GM19438 (cell line): ENCODE data around the gene KCNK10.

Experiments
- ATAC-seq: cut with Tn5 transposase; IDR thresholded peaks from one replicate; pipeline ENCODE4 v1.9.1; 2021; ENCODE audit warnings: low read depth; ENCODE audit not compliant: unreplicated experiment

KCNK10 gene

GRCh38 chr14:88189417-88190191, 133.5 kb downstream of the KCNK10 start:
- peak; percentile 87 for ATAC-seq

- peak; percentile 63 for ATAC-seq
These were observed 134.2 kb downstream of the KCNK10 start for GRCh38 chr14:88188745-88189416.

DNA sequence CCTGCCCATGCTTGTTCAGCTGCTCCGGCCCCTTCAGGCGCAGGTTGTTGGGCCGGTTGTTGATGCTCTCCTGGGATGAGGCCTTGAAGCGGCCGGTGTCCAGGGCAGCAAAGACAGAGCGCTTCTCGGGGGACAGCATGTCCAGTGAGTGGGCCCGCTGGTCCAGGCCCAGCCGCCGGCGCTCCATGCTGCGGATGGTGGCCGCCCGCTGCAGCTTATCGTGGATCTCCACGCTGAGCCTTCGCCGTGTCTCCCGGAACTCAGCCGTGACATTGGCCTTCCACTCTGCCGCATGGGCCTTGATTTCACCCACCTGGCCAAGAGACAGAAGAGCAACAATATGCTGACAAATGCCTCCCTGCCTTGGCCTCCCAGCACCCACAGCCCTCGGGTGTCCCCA, 137.2 kb downstream of the KCNK10 start:
- no peak for ATAC-seq

GRCh38 chr14:88184956-88185355, 138.1 kb downstream of the KCNK10 start:
- no peak for ATAC-seq

DNA sequence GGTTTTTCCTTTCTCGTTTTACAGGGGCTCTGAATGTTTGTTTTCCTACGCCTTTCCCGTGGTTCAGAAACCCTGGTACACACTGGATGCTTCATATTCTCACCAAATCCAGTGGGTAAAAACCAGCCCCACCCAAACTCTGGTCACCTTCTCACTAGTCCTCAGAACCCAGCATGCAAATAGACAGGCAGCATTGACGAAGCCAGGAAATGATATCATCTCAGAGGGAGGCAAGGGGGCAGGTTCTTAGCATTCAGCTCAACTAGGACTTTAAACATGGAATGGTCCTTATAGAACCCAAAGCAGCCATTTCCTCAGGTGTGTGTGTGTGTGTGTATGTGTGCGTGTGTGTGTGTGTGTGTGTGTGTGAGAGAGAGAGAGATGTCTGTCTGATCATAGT, 142.0 kb downstream of the KCNK10 start:
- ATAC-seq: no peak

DNA sequence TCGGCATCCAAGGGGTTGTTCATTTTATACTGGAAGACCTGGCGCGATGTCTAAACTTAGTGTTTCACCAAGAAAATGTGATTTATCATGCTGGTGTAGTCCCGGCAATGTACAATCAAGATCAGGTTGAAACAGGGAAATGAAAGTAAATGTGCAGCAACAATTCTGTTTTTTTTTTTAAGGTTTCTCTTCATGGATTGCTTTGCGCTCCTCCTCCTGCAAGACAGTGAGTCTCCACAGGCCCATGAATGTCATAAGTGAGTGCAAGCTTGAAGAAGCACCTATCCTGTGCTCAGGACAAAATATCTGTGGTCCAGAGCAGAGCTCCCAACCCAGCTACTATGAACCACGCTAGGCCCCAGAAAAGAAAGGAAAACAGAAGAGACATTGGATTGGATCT, 143.4 kb downstream of the KCNK10 start:
- no peak for ATAC-seq

DNA sequence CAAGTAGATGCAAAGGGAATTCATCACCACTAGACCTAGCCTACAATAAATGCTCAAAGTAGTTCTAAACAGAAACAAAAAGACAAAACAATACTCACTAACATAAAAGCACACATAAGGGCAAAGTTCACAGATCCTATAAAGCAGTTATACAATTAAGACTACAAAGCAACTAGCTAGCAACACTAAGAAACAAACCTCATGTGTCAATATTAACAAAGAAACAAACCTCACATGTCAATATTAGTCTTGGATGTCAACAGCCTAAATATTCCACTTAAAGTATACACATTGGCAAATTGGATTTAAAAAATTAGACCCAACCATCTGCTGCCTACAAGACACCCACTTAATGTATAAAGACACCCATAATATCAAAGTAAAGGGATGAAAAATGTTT, 152.7 kb downstream of the KCNK10 start:
- ATAC-seq: no peak

GRCh38 chr14:88168498-88169165, 154.4 kb downstream of the KCNK10 start:
- peak; percentile 83 for ATAC-seq

GRCh38 chr14:88168025-88168424, 155.0 kb downstream of the KCNK10 start:
- no peak for ATAC-seq

DNA sequence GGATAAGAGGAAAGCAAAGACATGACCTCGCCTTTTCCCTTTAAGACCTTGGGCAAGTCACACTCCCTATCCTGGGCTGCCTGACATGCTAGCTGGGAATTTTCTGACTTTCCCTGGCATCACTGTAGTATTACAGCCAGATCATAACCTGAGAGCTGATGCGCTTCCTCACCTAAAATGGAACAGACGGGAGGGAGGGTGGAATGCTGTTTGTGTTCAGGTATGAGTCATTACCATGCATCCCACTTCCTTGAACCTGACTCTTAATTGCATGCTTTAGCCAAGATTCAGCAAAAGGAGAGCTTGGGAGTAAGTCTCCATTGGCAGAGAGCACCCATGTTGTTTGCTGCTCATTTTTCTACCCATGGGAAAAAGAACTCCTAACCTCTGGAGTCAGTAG, 156.5 kb downstream of the KCNK10 start:
- ATAC-seq: no peak

GRCh38 chr14:88164906-88165534, 158.0 kb downstream of the KCNK10 start:
- ATAC-seq: no peak

DNA sequence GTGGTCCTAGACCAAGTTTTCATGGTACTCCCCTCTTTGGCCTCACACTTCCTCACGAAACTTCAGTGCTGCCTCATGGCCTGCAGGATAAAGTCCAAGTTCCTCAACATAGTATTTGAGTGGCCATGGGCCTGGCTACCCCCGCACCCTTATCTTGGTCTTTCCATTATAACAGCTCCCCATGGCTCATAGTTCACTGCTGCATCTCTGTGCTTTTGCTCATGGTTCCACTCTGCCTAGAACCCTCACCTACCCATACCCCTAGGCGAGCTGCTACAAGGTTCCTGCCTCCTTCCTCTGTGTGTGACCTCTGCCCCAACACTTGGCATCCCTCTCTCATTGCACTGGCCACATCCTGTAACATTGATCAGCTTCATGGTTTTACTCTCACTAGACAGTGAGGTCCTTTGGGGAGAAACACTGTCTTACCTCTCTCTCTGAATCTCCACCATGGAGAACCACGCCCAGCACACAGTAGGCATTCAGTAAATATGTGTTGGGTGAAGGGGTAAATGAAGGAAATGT, 159.3 kb downstream of the KCNK10 start:
- no peak for ATAC-seq

- no peak for ATAC-seq
These were observed 166.9 kb downstream of the KCNK10 start for GRCh38 chr14:88156127-88156526.

DNA sequence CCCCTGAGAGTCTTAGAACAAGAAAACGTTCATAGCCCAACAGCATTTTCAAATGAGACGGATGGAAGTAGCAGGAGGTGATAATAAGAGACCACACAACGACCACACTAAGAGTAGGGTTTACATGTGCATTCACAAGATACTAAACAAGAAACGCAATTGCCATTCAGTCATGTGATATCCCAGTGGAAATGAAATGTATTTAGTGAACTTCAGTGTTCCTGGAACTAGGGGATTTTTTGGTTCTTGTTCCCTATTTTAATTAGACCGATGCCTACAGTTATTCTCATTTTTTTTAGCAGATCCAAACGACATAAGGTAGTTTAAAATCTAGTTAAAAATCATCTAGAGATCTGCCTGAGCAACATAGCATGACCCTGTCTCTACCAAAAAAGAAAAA, 168.1 kb downstream of the KCNK10 start:
- no peak for ATAC-seq

DNA sequence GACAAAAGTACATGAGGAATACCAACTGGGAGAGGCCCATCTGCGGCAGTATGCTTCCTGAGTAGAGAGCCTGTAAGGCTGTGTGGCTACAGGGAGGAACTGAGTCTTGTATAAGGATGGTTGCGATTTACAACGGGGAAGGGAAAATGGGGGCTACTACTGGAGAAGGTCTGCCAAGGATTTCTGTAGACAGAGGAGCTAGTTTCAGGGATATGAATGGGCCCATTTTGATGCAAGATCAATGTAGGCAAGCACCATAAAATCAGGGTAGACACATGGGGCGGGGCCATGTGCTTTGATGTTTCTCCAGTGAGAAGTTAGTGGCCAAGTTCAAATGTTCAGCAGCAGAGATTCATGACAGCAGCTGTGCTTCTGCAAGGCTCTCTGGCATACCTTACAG, 168.7 kb downstream of the KCNK10 start:
- ATAC-seq: no peak

- no peak for ATAC-seq
These were observed 176.0 kb downstream of the KCNK10 start for GRCh38 chr14:88146881-88147649.

DNA sequence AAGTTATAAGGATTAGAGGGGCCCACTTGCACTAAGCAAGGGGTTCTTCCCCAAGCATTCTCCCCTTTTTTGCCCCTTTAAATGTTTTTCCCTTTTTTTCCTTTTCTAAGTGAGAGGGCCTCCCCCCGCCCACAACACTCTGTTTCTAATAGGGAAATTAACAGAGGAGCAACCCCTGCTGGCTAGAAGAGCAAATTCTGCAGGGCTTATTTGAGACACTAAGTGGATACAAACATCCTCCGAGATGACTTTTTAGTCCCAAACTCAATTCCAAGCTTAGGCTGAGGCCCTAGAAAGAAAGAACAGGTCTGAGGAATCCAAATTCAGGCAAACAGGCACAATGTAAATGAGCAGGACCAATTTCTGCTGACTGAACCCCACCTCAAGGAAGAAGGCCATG, 179.3 kb downstream of the KCNK10 start:
- no peak for ATAC-seq

DNA sequence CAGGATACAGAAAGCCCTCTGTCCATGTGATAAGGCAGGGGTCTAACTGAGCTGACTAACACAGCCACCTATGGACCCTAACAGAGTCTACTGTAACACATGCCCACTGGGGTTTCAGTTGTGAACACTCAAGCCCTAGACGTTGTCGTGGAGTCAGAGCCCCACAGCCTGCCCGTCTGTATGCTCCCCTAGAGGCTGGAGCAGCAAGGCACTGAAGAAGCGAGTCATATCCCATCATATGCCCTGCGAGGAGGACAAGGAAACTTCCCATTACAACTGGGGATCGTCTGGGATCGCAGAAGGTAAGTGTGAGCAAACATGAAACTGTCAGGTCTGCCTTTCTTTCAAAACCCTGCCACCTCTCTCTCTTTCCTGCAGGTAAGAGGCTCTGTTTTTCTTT, 180.1 kb downstream of the KCNK10 start:
- no peak for ATAC-seq

DNA sequence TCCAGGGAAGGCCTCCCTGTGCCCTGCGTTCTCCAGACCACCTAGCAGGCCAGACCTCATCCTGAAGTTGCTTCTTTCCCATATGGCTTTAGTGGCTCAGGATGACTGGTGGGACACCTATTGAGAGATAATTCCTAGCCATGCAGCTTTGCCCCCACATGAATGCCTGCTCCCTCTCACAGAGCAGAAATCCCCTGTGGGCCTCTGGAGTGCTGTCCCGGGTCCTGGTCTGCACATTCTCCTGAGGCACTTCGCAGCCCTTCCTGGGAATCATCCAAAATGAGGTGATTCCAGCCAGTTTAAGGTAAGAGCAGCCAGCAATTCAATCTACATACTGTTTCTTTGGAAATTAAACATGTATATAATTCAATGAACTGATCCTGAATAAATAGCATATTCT, 182.2 kb downstream of the KCNK10 start:
- ATAC-seq: no peak

GRCh38 chr14:88137327-88137726, 185.7 kb downstream of the KCNK10 start:
- ATAC-seq: no peak
